Measurements from ENCODE around the gene CRTC1.

CRTC1 gene

GRCh38 chr19:18783958-18784785 is 100.7 kb downstream of the CRTC1 start:
- H3K4me3 ChIP-seq (ENCODE audit: control insufficient read depth, low read depth, low read length): no peak overlapping the region
- TF ChIP-seq CTCF (IDR thresholded peaks at IDR 0.05; ENCODE audit: control insufficient read depth, insufficient read depth, low read depth, low read length, missing control alignments): no peak
- no peak for DNase-seq (ENCODE audit: low read depth)

GRCh38 chr19:18784786-18785120 is 101.3 kb downstream of the CRTC1 start:
- no peak for DNase-seq (ENCODE audit: low read depth)
- no peak overlapping the region for H3K4me3 ChIP-seq (ENCODE audit: control insufficient read depth, low read depth, low read length)
- TF ChIP-seq CTCF (IDR thresholded peaks at IDR 0.05; ENCODE audit: control insufficient read depth, insufficient read depth, low read depth, low read length, missing control alignments): no peak

GRCh38 chr19:18785179-18786124 is 102.0 kb downstream of the CRTC1 start:
- TF ChIP-seq CTCF (IDR thresholded peaks at IDR 0.05; ENCODE audit: control insufficient read depth, insufficient read depth, low read depth, low read length, missing control alignments): no peak
- no peak overlapping the region for H3K4me3 ChIP-seq (ENCODE audit: control insufficient read depth, low read depth, low read length)
- DNase-seq (ENCODE audit: low read depth): no peak

- H3K4me3 ChIP-seq (ENCODE audit: control insufficient read depth, low read depth, low read length): no peak overlapping the region
- TF ChIP-seq CTCF (IDR thresholded peaks at IDR 0.05; ENCODE audit: control insufficient read depth, insufficient read depth, low read depth, low read length, missing control alignments): no peak
- DNase-seq (ENCODE audit: low read depth): no peak
These were observed 105.3 kb downstream of the CRTC1 start for GRCh38 chr19:18788529-18789421.

GRCh38 chr19:18789422-18789869 is 106.0 kb downstream of the CRTC1 start:
- no peak for TF ChIP-seq CTCF (IDR thresholded peaks at IDR 0.05; ENCODE audit: control insufficient read depth, insufficient read depth, low read depth, low read length, missing control alignments)
- DNase-seq (ENCODE audit: low read depth): no peak
- H3K4me3 ChIP-seq (ENCODE audit: control insufficient read depth, low read depth, low read length): peak overlapping the region; percentile 60
